ENCODE measurements around the gene ZNF200.
A peak's percentile ranks its signal among the peaks of the same experiment; 100 is the strongest.

DNA sequence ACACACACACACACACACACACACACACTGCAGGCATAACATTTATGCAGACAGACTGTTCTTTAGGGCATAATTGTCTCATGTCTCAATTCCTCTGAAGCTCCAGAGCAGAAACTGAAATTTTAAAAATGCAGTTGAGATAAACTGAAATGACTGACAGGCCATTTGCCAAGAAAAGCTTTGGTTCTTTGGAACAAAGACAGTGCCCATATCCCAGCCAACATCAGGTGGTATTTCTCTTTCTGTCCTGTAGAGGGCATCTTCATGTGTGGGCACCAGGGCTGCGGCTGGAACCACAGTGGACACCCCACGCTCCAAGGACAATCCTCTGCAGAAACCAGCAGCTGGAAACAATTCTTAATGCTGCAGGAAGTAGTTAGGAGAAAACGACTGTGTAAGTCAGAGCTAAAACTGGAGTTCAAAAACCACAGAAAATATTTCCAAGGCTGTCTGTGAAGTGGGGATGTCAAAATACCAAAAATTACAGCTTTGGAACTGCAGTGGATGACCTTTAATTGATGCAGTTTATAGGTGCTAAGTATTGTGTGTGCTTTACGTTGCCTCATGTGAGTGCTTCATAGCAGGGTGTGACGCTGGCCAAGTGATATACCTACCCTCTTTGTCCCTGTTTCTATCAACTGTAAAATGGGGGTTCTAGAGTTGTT lies 32.0 kb upstream of the ZNF200 start:
- TF ChIP-seq, protein P1, sequence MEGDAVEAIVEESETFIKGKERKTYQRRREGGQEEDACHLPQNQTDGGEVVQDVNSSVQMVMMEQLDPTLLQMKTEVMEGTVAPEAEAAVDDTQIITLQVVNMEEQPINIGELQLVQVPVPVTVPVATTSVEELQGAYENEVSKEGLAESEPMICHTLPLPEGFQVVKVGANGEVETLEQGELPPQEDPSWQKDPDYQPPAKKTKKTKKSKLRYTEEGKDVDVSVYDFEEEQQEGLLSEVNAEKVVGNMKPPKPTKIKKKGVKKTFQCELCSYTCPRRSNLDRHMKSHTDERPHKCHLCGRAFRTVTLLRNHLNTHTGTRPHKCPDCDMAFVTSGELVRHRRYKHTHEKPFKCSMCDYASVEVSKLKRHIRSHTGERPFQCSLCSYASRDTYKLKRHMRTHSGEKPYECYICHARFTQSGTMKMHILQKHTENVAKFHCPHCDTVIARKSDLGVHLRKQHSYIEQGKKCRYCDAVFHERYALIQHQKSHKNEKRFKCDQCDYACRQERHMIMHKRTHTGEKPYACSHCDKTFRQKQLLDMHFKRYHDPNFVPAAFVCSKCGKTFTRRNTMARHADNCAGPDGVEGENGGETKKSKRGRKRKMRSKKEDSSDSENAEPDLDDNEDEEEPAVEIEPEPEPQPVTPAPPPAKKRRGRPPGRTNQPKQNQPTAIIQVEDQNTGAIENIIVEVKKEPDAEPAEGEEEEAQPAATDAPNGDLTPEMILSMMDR (IDR thresholded peaks at IDR 0.05) = peak in 5 of 6 experiments; percentile 19 to 34 (median 30)
- TF ChIP-seq POLR2A (IDR thresholded peaks at IDR 0.05) = no peak
